HFFc6 (cell line): ENCODE results near the gene ELMOD3. TPM values are rescaled to one million over a fixed set of nuclear protein-coding genes. Genes with fewer than 3 reads are reported as not detected.

Experiments used
- DNase-seq: peaks from one replicate; pipeline ENCODE4 v3.0.0-alpha.2; 2018
- H3K27ac Mint-ChIP-seq: 2 replicates; pipeline ENCODE4 v1.8.0; 2020; ENCODE audit warnings: mild to moderate bottlenecking, mixed read lengths
- H3K27me3 Mint-ChIP-seq: 2 replicates; pipeline ENCODE4 v1.8.0; 2021; ENCODE audit warnings: mild to moderate bottlenecking, moderate library complexity, mixed read lengths; ENCODE audit not compliant: insufficient read depth
- H3K36me3 Mint-ChIP-seq: 2 replicates; pipeline ENCODE4 v1.8.0; 2021; ENCODE audit warnings: low read depth, mixed read lengths
- H3K4me1 Mint-ChIP-seq: 2 replicates; pipeline ENCODE4 v1.8.0; 2020; ENCODE audit warnings: low read depth, mixed read lengths
- H3K4me3 Mint-ChIP-seq: 2 replicates; pipeline ENCODE4 v1.8.0; 2020; ENCODE audit warnings: mild to moderate bottlenecking, moderate library complexity, mixed read lengths
- H3K9me3 Mint-ChIP-seq: 2 replicates; pipeline ENCODE4 v1.8.0; 2020; ENCODE audit warnings: mild to moderate bottlenecking, mixed read lengths
- CTCF ChIP-seq: fragments of 200-600 bp; sonication (generic); IDR thresholded peaks from 2 replicates; pipeline ENCODE4 v1.5.0; 2021; ENCODE audit warnings: antibody characterized with exemption, mild to moderate bottlenecking
- total RNA-seq, 6 experiments: library from RNA; stranded (reverse); fragmentation: NEBNext Ultra II Directional; extraction: Animal tissue kit (Norgen Biotek cat#: 25700); gene quantifications; 2 replicates in 1 of 6; 3 replicates in 5 of 6; pipeline ENCODE4 v1.2.3, GENCODE V29; 2021

ELMOD3 gene
- total RNA-seq, 6 experiments from 2014 or later = 7.0 to 10.9 (median 9.3) TPM

GRCh38 chr2:85397925-85398331, 43.4 kb downstream of the ELMOD3 start:
- DNase-seq = no peak
- H3K27me3 Mint-ChIP-seq = no peaks in the 10 kb centered on the region; the same call in 1 of the 2 replicates
- H3K27ac Mint-ChIP-seq = no peak overlapping the region
- peaks cover 21% of the 10 kb centered on the region for H3K4me1 Mint-ChIP-seq
- no peak for TF ChIP-seq CTCF
- no peak overlapping the region for H3K4me3 Mint-ChIP-seq
- H3K36me3 Mint-ChIP-seq = 0 out of 2 replicates have a peak, but pooled peaks cover 3% of the 10 kb centered on the region
- peaks cover under 1% of the 10 kb centered on the region; the same call in 1 of the 2 replicates for H3K9me3 Mint-ChIP-seq

- H3K27ac Mint-ChIP-seq = no peak overlapping the region
- H3K4me3 Mint-ChIP-seq = no peak overlapping the region
These were observed 44.0 kb downstream of the ELMOD3 start for GRCh38 chr2:85398426-85399182.

GRCh38 chr2:85399183-85399455, 44.5 kb downstream of the ELMOD3 start:
- Mint-ChIP-seq H3K4me1 (peaks cover 10% of the 10 kb centered on the region), H3K27me3 (no peaks in the 10 kb centered on the region; the same call in 1 of the 2 replicates), H3K27ac (no peak overlapping the region), H3K36me3 (0 out of 2 replicates have a peak, but pooled peaks cover 8% of the 10 kb centered on the region), H3K9me3 (peaks cover 6% of the 10 kb centered on the region; the same call in 1 of the 2 replicates), H3K4me3 (no peak overlapping the region)
- TF ChIP-seq CTCF = no peak
- DNase-seq = no peak

More at GRCh38 chr2:85398426-85399182, 44.0 kb downstream of the ELMOD3 start:
- 0 out of 2 replicates have a peak, but pooled peaks cover 8% of the 10 kb centered on the region for H3K36me3 Mint-ChIP-seq
- TF ChIP-seq CTCF = no peak
- H3K27me3 Mint-ChIP-seq = no peaks in the 10 kb centered on the region; the same call in 1 of the 2 replicates
- no peak for DNase-seq
- H3K9me3 Mint-ChIP-seq = peaks cover 6% of the 10 kb centered on the region; the same call in 1 of the 2 replicates
- H3K4me1 Mint-ChIP-seq = peaks cover 15% of the 10 kb centered on the region

GRCh38 chr2:85400023-85400422, 45.5 kb downstream of the ELMOD3 start:
- Mint-ChIP-seq H3K27ac (no peak overlapping the region), H3K4me3 (no peak overlapping the region), H3K4me1 (peaks cover 7% of the 10 kb centered on the region; the same call in 1 of the 2 replicates), H3K27me3 (no peaks in the 10 kb centered on the region; the same call in 1 of the 2 replicates), H3K9me3 (peaks cover 6% of the 10 kb centered on the region; the same call in 1 of the 2 replicates), H3K36me3 (0 out of 2 replicates have a peak, but pooled peaks cover 8% of the 10 kb centered on the region)
- no peak for TF ChIP-seq CTCF
- no peak for DNase-seq

GRCh38 chr2:85400541-85401463, 46.2 kb downstream of the ELMOD3 start:
- DNase-seq = no peak
- H3K27ac Mint-ChIP-seq = no peak overlapping the region
- no peak overlapping the region for H3K4me3 Mint-ChIP-seq
- peaks cover 13% of the 10 kb centered on the region; the same call in 1 of the 2 replicates for H3K4me1 Mint-ChIP-seq
- H3K36me3 Mint-ChIP-seq = 0 out of 2 replicates have a peak, but pooled peaks cover 8% of the 10 kb centered on the region
- TF ChIP-seq CTCF = no peak
- no peaks in the 10 kb centered on the region; the same call in 1 of the 2 replicates for H3K27me3 Mint-ChIP-seq
- peaks cover 6% of the 10 kb centered on the region; the same call in 1 of the 2 replicates for H3K9me3 Mint-ChIP-seq
